Sigmoid colon (tissue), 7 donors: ENCODE data around the gene IFITM10. TPM values are rescaled to one million over a fixed set of nuclear protein-coding genes. Genes with fewer than 3 reads are reported as not detected.

Experiments
- DNase-seq: peaks from one replicate; pipeline ENCODE4 v3.0.0-alpha.2; 2019
- H3K27ac ChIP-seq, 4 donors: fragments of 200-600 bp; sonication (generic); one replicate each; pipeline ENCODE4 v1.5.1; 2016 to 2019; ENCODE audit warnings: mild to moderate bottlenecking in 1 of 4
- H3K27me3 ChIP-seq, 3 donors: fragments of 200-600 bp; sonication (generic); one replicate each; pipeline ENCODE4 v1.5.1; 2019; ENCODE audit warnings: mild to moderate bottlenecking in 1 of 3
- H3K36me3 ChIP-seq, 4 donors: fragments of 200-600 bp; sonication (generic); one replicate each; pipeline ENCODE4 v1.5.1; 2016 to 2019
- H3K4me1 ChIP-seq, 4 donors: fragments of 200-600 bp; sonication (generic); one replicate each; pipeline ENCODE4 v1.5.1; 2017 to 2019
- H3K4me3 ChIP-seq, 4 donors: fragments of 200-600 bp; sonication (generic); one replicate each; pipeline ENCODE4 v1.5.1; 2017 to 2019; ENCODE audit warnings: mild to moderate bottlenecking in 2 of 4, moderate library complexity in 1 of 4
- H3K9me3 ChIP-seq, 4 donors: fragments of 200-600 bp in 3 of 4; sonication (generic) in 3 of 4; one replicate each; pipeline versions ENCODE4 v1.5.1 to v1.6.1; 2013 to 2019
- EP300 ChIP-seq, 4 donors: sonication (generic); formaldehyde crosslinking; IDR thresholded peaks; one replicate each; pipeline ENCODE4 v1.6.1; 2017; ENCODE audit warnings: antibody characterized with exemption in 4 of 4
- POLR2A ChIP-seq, 2 donors: fragments of 450-650 bp; IDR thresholded peaks; one replicate each; pipeline ENCODE4 v1.6.1; 2016; ENCODE audit warnings: antibody characterized with exemption in 2 of 2, mild to moderate bottlenecking in 2 of 2, moderate library complexity in 2 of 2
- POLR2AphosphoS5 ChIP-seq, 4 donors: sonication (generic); formaldehyde crosslinking; IDR thresholded peaks; one replicate each; pipeline ENCODE4 v1.6.1; 2017; ENCODE audit warnings: antibody characterized with exemption in 4 of 4
- WGBS, 2 donors: extraction: QIAGEN DNeasy Blood & Tissue Kit; methylation state at CpG; one replicate each; pipeline ENCODE4 v1.1.7; 2013; 5-methylcytosine and 5-hydroxymethylcytosine counted together
- intact Hi-C: fragments of 100-400 bp; cut with DNase I; formaldehyde crosslinking; loops from one replicate; pipeline ENCODE4 v1.15.1; 2023
- polyA plus RNA-seq, 3 donors: library from polyadenylated mRNA; stranded (reverse); fragments of 200-250 nt; gene quantifications; one replicate each; pipeline ENCODE4 v1.2.3, GENCODE V29; 2013
- total RNA-seq, 4 donors: library from RNA; depleted of rRNA; stranded (reverse); fragments of >200 nt; gene quantifications; one replicate each; pipeline ENCODE4 v1.1.0, GENCODE V29; 2016
- TF ChIP-seq, protein P1 (sequence below), 4 experiments: fragments of 450-650 bp in 3 of 4; fragments of 200-600 bp in 1 of 4; IDR thresholded peaks; one replicate each; pipeline ENCODE4 v1.5.1; 2016 to 2019; ENCODE audit warnings: antibody characterized with exemption in 4 of 4, mild to moderate bottlenecking in 3 of 4, moderate library complexity in 2 of 4
- donor health status: healthy with polysubstance abuse.
- donor health status: Bipolar disorder and iron deficiency.
- donor health status: healthy.

The IFITM10 gene
- total and polyA plus RNA-seq, 7 donors = 0.36 to 1.4 (median 0.60) TPM; not detected in 2

DNA sequence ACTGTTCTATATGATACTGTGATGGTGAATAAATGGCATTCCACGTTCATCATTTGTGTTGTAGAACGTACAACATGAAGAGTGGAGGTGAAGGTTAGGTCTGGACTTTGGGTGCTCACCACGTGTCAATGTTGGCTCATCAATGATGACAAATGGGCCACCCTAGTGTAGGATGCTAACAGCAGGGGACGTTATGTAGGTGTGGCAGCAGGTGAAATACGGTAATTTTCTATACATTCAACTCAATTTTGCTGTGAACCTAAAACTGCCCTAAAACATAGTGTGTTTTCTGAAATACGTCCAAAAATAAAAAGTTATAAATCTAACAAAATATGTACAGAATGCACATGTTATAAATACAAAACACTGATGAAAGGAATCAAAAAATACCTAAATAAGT is 47.2 kb downstream of the IFITM10 start:
- Histone ChIP-seq H3K27me3 (peaks cover 0 to 41% (median 13%) of the 10 kb centered on the region in 3 donors), H3K27ac (no peak overlapping the region), H3K36me3 (no peaks in the 10 kb centered on the region), H3K9me3 (no peaks in the 10 kb centered on the region), H3K4me1 (no peaks in the 10 kb centered on the region), H3K4me3 (no peak overlapping the region)
- no peak for DNase-seq
- TF ChIP-seq, protein P1, sequence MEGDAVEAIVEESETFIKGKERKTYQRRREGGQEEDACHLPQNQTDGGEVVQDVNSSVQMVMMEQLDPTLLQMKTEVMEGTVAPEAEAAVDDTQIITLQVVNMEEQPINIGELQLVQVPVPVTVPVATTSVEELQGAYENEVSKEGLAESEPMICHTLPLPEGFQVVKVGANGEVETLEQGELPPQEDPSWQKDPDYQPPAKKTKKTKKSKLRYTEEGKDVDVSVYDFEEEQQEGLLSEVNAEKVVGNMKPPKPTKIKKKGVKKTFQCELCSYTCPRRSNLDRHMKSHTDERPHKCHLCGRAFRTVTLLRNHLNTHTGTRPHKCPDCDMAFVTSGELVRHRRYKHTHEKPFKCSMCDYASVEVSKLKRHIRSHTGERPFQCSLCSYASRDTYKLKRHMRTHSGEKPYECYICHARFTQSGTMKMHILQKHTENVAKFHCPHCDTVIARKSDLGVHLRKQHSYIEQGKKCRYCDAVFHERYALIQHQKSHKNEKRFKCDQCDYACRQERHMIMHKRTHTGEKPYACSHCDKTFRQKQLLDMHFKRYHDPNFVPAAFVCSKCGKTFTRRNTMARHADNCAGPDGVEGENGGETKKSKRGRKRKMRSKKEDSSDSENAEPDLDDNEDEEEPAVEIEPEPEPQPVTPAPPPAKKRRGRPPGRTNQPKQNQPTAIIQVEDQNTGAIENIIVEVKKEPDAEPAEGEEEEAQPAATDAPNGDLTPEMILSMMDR (IDR thresholded peaks at IDR 0.05) = no peak
- no peak for TF ChIP-seq POLR2AphosphoS5 (IDR thresholded peaks at IDR 0.05)
- TF ChIP-seq EP300 (IDR thresholded peaks at IDR 0.05) = no peak
- TF ChIP-seq POLR2A (IDR thresholded peaks at IDR 0.05) = no peak
- 81 to 92% methylated on average over 6 of the region's 6 CpGs for WGBS, 2 donors
- intact Hi-C loops = no loop called here

DNA sequence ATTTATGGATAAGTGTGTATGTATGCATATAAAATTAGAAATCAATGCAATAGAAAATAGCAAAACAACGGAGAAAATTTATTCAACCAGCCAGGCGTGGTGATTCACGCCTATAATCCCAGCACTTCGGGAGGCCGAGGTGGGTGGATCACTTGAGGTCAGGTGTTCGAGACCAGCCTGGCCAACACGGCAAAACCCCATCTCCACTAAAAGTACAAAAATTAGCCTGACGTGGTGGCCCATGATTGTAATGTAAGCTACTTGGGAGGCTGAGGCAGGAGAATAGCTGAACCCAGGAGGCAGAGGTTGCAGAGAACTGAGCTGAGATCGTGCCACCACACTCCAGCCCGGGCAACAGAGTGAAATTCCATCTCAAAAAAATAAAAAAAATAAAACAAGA is 47.9 kb downstream of the IFITM10 start:
- Histone ChIP-seq H3K4me3 (no peak overlapping the region), H3K27me3 (peaks cover 0 to 41% (median 13%) of the 10 kb centered on the region in 3 donors), H3K9me3 (no peaks in the 10 kb centered on the region), H3K36me3 (no peaks in the 10 kb centered on the region), H3K27ac (no peak overlapping the region), H3K4me1 (no peaks in the 10 kb centered on the region)
- no peak for DNase-seq
- TF ChIP-seq POLR2AphosphoS5 (IDR thresholded peaks at IDR 0.05) = no peak
- TF ChIP-seq EP300 (IDR thresholded peaks at IDR 0.05) = no peak
- no peak for TF ChIP-seq POLR2A (IDR thresholded peaks at IDR 0.05)
- TF ChIP-seq, protein P1 (IDR thresholded peaks at IDR 0.05) = no peak
- 93 to 94% methylated on average over 10 of the region's 10 CpGs for WGBS, 2 donors
- intact Hi-C loops = no loop called here

DNA sequence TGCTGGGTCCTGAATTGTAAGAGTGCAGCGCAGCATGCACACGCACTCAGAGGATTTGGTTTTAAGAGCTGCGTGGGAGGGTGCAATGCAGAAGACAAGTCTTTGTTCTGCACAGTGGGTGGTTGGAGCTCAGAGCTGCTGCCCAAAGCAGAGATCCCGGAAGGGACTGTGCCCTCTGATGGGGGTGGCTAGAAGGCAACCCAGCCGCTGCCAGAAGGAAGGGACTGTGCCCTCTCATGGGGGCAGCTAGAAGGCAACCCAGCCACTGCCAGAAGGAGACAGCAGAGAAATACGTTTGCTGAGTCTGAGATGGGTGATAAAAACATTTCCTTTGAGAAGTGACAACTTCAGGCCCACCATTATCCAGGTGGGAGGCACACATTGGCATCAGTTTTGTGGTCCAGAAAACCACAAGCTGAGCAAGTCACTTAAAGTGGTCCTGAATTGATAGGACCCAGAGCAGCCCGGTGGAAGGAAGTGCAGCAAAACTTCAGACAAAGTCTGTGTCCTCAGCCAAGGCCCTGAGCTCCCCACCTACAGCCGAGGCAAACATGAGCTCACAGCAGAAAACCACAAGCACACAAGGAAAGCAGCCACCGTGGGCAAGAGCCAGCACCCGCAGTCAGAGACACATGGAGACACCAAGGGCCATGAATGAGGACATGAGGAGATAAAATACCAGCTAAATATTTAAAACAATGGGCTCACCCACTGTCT is 49.1 kb downstream of the IFITM10 start:
- H3K27ac ChIP-seq = no peak overlapping the region
- no peaks in the 10 kb centered on the region for H3K9me3 ChIP-seq
- intact Hi-C loops = no loop called here
- H3K36me3 ChIP-seq = no peaks in the 10 kb centered on the region
- TF ChIP-seq, protein P1 (IDR thresholded peaks at IDR 0.05) = no peak
- no peak overlapping the region for H3K4me3 ChIP-seq
- H3K4me1 ChIP-seq = no peaks in the 10 kb centered on the region
- WGBS, 2 donors = 57 to 79% methylated on average over 10 of the region's 10 CpGs
- peaks cover 0 to 41% (median 13%) of the 10 kb centered on the region in 3 donors for H3K27me3 ChIP-seq
- no peak for DNase-seq

DNA sequence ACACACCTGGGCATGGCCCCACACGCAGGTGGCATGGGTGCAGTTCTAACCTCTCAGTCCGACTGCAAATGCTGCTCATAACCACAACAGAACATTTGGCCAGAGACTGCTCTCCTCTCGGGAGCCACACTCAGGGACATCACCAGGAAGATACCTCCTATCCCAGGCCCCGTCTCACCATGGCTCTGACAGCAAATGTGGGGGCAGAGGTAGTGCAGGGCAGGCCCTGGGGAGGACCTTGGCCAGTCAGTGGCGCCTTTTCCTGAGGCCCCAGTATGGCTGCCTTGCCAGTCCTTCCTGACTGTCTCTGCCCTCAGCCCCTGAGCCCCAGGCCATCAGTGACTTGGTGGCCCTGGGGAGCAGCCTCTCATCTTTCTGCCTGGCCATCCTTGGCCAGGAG is 50.6 kb downstream of the IFITM10 start:
- Histone ChIP-seq H3K36me3 (no peaks in the 10 kb centered on the region), H3K4me3 (no peak overlapping the region), H3K9me3 (no peaks in the 10 kb centered on the region), H3K27ac (no peak overlapping the region), H3K27me3 (peaks cover 0 to 36% (median 13%) of the 10 kb centered on the region in 3 donors), H3K4me1 (no peaks in the 10 kb centered on the region)
- WGBS, 2 donors = 69 to 86% methylated on average over 5 of the region's 5 CpGs
- intact Hi-C loops = no loop called here
- no peak for DNase-seq
- no peak for TF ChIP-seq POLR2A (IDR thresholded peaks at IDR 0.05)
- no peak for TF ChIP-seq EP300 (IDR thresholded peaks at IDR 0.05)
- TF ChIP-seq, protein P1 (IDR thresholded peaks at IDR 0.05) = no peak
- TF ChIP-seq POLR2AphosphoS5 (IDR thresholded peaks at IDR 0.05) = no peak
